ENCODE measurements around the gene GRPEL1. TPM values are rescaled to one million over a fixed set of nuclear protein-coding genes. Genes with fewer than 3 reads are reported as not detected.

GRPEL1 gene
- total and polyA plus RNA-seq, 2 experiments from 2014 or later: 27.4 to 112 TPM

DNA sequence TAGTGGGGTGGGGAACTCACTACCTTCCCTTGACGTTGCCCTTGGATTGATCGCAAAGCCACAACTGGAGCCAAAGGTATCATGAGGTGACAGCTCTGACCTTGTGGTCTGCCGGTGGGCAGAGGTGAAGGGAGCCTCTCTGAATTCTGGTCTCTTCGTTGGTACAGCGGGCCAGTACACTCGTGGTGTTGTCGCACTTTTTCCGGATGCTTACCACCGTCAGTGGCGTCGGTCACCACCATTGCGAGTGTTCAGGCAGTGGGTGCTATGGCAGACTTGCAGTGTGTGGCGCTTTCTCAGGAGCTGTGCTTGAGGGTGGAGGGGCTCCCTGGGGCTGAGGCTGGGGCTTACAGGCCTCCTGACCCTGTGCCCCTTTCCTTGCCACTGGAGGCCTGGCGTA, 5.2 kb upstream of the GRPEL1 start:
- no peaks in the 10 kb centered on the region for H3F3A ChIP-seq (replicated peaks; ENCODE audit: low read depth)
- H3K36me3 Mint-ChIP-seq (ENCODE audit: low read depth): no peaks in the 10 kb centered on the region

More for the DNA sequence above, 5.2 kb upstream of the GRPEL1 start:
- Histone ChIP-seq H3K9me2 (ENCODE audit: insufficient read depth) (no peaks in the 10 kb centered on the region), H3K27me3 (ENCODE audit: insufficient read depth) (peaks cover 21% of the 10 kb centered on the region), H3K27ac (ENCODE audit: low read depth) (no peak overlapping the region), H3K4me3 (no peak overlapping the region), H3K4me1 (ENCODE audit: insufficient read depth) (peaks cover 9% of the 10 kb centered on the region; the same call in 1 of the 2 replicates), H4K20me1 (replicated peaks; ENCODE audit: insufficient read depth) (no peaks in the 10 kb centered on the region), H3K79me2 (replicated peaks; ENCODE audit: insufficient read depth) (no peaks in the 10 kb centered on the region), H2AFZ (no peak overlapping the region), H3K36me3 (ENCODE audit: insufficient read depth) (no peaks in the 10 kb centered on the region), H3K4me2 (no peak overlapping the region)
- H3K4me1 Mint-ChIP-seq: peaks cover 6% of the 10 kb centered on the region
- H3K4me3 Mint-ChIP-seq: no peak overlapping the region
- DNase-seq (ENCODE audit: low spot score) (no peak), ATAC-seq (no peak)
- peaks cover 17% of the 10 kb centered on the region for H3K27me3 Mint-ChIP-seq (ENCODE audit: insufficient read depth, low read depth, poor library complexity)
- no peaks in the 10 kb centered on the region; the same call in 2 of the 3 replicates for H3K9me3 Mint-ChIP-seq
- TF ChIP-seq, protein P1, sequence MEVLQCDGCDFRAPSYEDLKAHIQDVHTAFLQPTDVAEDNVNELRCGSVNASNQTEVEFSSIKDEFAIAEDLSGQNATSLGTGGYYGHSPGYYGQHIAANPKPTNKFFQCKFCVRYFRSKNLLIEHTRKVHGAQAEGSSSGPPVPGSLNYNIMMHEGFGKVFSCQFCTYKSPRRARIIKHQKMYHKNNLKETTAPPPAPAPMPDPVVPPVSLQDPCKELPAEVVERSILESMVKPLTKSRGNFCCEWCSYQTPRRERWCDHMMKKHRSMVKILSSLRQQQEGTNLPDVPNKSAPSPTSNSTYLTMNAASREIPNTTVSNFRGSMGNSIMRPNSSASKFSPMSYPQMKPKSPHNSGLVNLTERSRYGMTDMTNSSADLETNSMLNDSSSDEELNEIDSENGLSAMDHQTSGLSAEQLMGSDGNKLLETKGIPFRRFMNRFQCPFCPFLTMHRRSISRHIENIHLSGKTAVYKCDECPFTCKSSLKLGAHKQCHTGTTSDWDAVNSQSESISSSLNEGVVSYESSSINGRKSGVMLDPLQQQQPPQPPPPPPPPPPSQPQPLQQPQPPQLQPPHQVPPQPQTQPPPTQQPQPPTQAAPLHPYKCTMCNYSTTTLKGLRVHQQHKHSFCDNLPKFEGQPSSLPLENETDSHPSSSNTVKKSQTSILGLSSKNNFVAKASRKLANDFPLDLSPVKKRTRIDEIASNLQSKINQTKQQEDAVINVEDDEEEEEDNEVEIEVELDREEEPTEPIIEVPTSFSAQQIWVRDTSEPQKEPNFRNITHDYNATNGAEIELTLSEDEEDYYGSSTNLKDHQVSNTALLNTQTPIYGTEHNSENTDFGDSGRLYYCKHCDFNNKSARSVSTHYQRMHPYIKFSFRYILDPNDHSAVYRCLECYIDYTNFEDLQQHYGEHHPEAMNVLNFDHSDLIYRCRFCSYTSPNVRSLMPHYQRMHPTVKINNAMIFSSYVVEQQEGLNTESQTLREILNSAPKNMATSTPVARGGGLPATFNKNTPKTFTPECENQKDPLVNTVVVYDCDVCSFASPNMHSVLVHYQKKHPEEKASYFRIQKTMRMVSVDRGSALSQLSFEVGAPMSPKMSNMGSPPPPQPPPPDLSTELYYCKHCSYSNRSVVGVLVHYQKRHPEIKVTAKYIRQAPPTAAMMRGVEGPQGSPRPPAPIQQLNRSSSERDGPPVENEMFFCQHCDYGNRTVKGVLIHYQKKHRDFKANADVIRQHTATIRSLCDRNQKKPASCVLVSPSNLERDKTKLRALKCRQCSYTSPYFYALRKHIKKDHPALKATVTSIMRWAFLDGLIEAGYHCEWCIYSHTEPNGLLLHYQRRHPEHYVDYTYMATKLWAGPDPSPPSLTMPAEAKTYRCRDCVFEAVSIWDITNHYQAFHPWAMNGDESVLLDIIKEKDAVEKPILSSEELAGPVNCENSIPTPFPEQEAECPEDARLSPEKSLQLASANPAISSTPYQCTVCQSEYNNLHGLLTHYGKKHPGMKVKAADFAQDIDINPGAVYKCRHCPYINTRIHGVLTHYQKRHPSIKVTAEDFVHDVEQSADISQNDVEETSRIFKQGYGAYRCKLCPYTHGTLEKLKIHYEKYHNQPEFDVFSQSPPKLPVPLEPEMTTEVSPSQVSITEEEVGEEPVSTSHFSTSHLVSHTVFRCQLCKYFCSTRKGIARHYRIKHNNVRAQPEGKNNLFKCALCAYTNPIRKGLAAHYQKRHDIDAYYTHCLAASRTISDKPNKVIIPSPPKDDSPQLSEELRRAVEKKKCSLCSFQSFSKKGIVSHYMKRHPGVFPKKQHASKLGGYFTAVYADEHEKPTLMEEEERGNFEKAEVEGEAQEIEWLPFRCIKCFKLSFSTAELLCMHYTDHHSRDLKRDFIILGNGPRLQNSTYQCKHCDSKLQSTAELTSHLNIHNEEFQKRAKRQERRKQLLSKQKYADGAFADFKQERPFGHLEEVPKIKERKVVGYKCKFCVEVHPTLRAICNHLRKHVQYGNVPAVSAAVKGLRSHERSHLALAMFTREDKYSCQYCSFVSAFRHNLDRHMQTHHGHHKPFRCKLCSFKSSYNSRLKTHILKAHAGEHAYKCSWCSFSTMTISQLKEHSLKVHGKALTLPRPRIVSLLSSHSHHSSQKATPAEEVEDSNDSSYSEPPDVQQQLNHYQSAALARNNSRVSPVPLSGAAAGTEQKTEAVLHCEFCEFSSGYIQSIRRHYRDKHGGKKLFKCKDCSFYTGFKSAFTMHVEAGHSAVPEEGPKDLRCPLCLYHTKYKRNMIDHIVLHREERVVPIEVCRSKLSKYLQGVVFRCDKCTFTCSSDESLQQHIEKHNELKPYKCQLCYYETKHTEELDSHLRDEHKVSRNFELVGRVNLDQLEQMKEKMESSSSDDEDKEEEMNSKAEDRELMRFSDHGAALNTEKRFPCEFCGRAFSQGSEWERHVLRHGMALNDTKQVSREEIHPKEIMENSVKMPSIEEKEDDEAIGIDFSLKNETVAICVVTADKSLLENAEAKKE (CRISPR knock-in tag; IDR thresholded peaks at IDR 0.05): no peak
- TF ChIP-seq POLR2AphosphoS5 (IDR thresholded peaks at IDR 0.05; ENCODE audit: low read depth) (no peak), ZNF114 (CRISPR knock-in tag; IDR thresholded peaks at IDR 0.05) (no peak), ZNF331 (CRISPR knock-in tag; IDR thresholded peaks at IDR 0.05; ENCODE audit: low read depth) (no peak), NANOG (IDR thresholded peaks at IDR 0.05; ENCODE audit: borderline replicate concordance) (no peak), EZH2phosphoT487 (IDR thresholded peaks at IDR 0.05; ENCODE audit: unreplicated experiment) (no peak), EZH2 (IDR thresholded peaks at IDR 0.05; ENCODE audit: low read depth, unreplicated experiment) (no peak), STAT1 (IDR thresholded peaks at IDR 0.05; ENCODE audit: unreplicated experiment) (no peak), JUNB (IDR thresholded peaks at IDR 0.05; ENCODE audit: unreplicated experiment) (no peak), CREB1 (CRISPR knock-in tag; IDR thresholded peaks at IDR 0.05; ENCODE audit: low read depth) (no peak)
- TF ChIP-seq, protein P2, sequence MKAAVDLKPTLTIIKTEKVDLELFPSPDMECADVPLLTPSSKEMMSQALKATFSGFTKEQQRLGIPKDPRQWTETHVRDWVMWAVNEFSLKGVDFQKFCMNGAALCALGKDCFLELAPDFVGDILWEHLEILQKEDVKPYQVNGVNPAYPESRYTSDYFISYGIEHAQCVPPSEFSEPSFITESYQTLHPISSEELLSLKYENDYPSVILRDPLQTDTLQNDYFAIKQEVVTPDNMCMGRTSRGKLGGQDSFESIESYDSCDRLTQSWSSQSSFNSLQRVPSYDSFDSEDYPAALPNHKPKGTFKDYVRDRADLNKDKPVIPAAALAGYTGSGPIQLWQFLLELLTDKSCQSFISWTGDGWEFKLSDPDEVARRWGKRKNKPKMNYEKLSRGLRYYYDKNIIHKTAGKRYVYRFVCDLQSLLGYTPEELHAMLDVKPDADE (IDR thresholded peaks at IDR 0.05): no peak
- TF ChIP-seq, protein P3, sequence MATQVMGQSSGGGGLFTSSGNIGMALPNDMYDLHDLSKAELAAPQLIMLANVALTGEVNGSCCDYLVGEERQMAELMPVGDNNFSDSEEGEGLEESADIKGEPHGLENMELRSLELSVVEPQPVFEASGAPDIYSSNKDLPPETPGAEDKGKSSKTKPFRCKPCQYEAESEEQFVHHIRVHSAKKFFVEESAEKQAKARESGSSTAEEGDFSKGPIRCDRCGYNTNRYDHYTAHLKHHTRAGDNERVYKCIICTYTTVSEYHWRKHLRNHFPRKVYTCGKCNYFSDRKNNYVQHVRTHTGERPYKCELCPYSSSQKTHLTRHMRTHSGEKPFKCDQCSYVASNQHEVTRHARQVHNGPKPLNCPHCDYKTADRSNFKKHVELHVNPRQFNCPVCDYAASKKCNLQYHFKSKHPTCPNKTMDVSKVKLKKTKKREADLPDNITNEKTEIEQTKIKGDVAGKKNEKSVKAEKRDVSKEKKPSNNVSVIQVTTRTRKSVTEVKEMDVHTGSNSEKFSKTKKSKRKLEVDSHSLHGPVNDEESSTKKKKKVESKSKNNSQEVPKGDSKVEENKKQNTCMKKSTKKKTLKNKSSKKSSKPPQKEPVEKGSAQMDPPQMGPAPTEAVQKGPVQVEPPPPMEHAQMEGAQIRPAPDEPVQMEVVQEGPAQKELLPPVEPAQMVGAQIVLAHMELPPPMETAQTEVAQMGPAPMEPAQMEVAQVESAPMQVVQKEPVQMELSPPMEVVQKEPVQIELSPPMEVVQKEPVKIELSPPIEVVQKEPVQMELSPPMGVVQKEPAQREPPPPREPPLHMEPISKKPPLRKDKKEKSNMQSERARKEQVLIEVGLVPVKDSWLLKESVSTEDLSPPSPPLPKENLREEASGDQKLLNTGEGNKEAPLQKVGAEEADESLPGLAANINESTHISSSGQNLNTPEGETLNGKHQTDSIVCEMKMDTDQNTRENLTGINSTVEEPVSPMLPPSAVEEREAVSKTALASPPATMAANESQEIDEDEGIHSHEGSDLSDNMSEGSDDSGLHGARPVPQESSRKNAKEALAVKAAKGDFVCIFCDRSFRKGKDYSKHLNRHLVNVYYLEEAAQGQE (IDR thresholded peaks at IDR 0.05; ENCODE audit: unreplicated experiment): no peak
- TF ChIP-seq, protein P4, sequence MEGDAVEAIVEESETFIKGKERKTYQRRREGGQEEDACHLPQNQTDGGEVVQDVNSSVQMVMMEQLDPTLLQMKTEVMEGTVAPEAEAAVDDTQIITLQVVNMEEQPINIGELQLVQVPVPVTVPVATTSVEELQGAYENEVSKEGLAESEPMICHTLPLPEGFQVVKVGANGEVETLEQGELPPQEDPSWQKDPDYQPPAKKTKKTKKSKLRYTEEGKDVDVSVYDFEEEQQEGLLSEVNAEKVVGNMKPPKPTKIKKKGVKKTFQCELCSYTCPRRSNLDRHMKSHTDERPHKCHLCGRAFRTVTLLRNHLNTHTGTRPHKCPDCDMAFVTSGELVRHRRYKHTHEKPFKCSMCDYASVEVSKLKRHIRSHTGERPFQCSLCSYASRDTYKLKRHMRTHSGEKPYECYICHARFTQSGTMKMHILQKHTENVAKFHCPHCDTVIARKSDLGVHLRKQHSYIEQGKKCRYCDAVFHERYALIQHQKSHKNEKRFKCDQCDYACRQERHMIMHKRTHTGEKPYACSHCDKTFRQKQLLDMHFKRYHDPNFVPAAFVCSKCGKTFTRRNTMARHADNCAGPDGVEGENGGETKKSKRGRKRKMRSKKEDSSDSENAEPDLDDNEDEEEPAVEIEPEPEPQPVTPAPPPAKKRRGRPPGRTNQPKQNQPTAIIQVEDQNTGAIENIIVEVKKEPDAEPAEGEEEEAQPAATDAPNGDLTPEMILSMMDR (conservative IDR thresholded peaks at IDR 0.05; ENCODE audit: low read depth in 2 of 2): no peak
- H3K27ac Mint-ChIP-seq: no peak overlapping the region
